GM12801 (cell line): ENCODE data around the gene RNF213.

Experiments
- CTCF ChIP-seq: IDR thresholded peaks from one replicate; pipeline ENCODE4 v1.5.1; 2011; ENCODE audit warnings: control low read depth; ENCODE audit not compliant: insufficient read length; ENCODE audit errors: extremely low read depth

The RNF213 gene

GRCh38 chr17:80220736-80221215 lies 39.9 kb upstream of the RNF213 start:
- TF ChIP-seq CTCF = no peak

GRCh38 chr17:80221351-80222105 lies 39.1 kb upstream of the RNF213 start:
- TF ChIP-seq CTCF = no peak

- TF ChIP-seq CTCF = no peak
Observed at GRCh38 chr17:80222376-80223141, 38.1 kb upstream of the RNF213 start.

GRCh38 chr17:80223142-80223815 lies 37.4 kb upstream of the RNF213 start:
- TF ChIP-seq CTCF = no peak

- no peak for TF ChIP-seq CTCF
Observed at GRCh38 chr17:80223838-80224497, 36.7 kb upstream of the RNF213 start.

- TF ChIP-seq CTCF = no peak
Observed at GRCh38 chr17:80224683-80225082, 36.0 kb upstream of the RNF213 start.

GRCh38 chr17:80225230-80225629 lies 35.4 kb upstream of the RNF213 start:
- TF ChIP-seq CTCF = no peak
